GM12878 (cell line): ENCODE results near the gene OTOF. TPM values are rescaled to one million over a fixed set of nuclear protein-coding genes. Genes with fewer than 3 reads are reported as not detected.

Experiments used
- ATAC-seq: fragments of 200-7000 bp; cut with Tn5 transposase; 3 replicates; pipeline ENCODE4 v1.9.1; 2020; ENCODE audit warnings: mild to moderate bottlenecking, moderate library complexity
- BruUV-seq: library from RNA; stranded (reverse); fragments of 400-500 nt; replicated peaks from 2 replicates; lab custom pipeline; 2021; lab: Mats Ljungman, UMichigan
- CTCF ChIA-PET: fragments of 300-600 bp; sonication (Branson Sonifier 250); formaldehyde crosslinking; extraction: SDS; loops from one replicate; lab custom pipeline; 2021; ENCODE audit warnings: inconsistent platforms; lab: Yijun Ruan, JAX
- POLR2A ChIA-PET: fragments of 350-600 bp; formaldehyde crosslinking; extraction: SDS; loops from one replicate; lab custom pipeline; 2021; ENCODE audit warnings: inconsistent platforms; lab: Charles Lee
- RAD21 ChIA-PET: fragments of 300-600 bp; sonication (Branson Sonifier 250); formaldehyde crosslinking; loops from one replicate; lab custom pipeline; 2023; ENCODE audit warnings: antibody characterized with exemption; ENCODE audit not compliant: unreplicated experiment; lab: Charles Lee
- SMC1A ChIA-PET: fragments of 300-600 bp; sonication (Branson Sonifier 250); formaldehyde crosslinking; loops from one replicate; lab custom pipeline; 2023; ENCODE audit not compliant: unreplicated experiment, uncharacterized antibody; lab: Charles Lee
- DNase-seq: peaks from one replicate; pipeline ENCODE4 v3.0.0-alpha.2; 2011; ENCODE audit warnings: low read depth, low spot score
- FAIRE-seq: peaks from 3 replicates; lab custom pipeline; 2011; peaks lifted over from hg19 to GRCh38; lab: Jason Lieb, UNC
- H2AFZ ChIP-seq: 2 replicates; pipeline ENCODE4 v1.6.0; 2011; ENCODE audit warnings: low read depth, low read length, control low read depth; ENCODE audit not compliant: control insufficient read depth
- H3K27ac ChIP-seq: 2 replicates; pipeline ENCODE4 v1.5.1; 2011; ENCODE audit warnings: control low read depth; ENCODE audit not compliant: control insufficient read depth, insufficient read depth
- H3K27me3 ChIP-seq, 2 experiments: replicated peaks in 1 of 2; 2 replicates each; pipeline versions ENCODE4 v1.6.0 to v1.6.1; 2011; ENCODE audit warnings: low read length in 1 of 2; ENCODE audit not compliant: control insufficient read depth in 2 of 2, insufficient read depth in 2 of 2
- H3K36me3 ChIP-seq, 2 experiments: 2 replicates each; pipeline ENCODE4 v1.5.1; 2011; ENCODE audit warnings: low read length in 1 of 2; ENCODE audit not compliant: control insufficient read depth in 2 of 2, insufficient read depth in 2 of 2
- H3K4me1 ChIP-seq: 2 replicates; pipeline ENCODE4 v1.6.1; 2011; ENCODE audit warnings: mild to moderate bottlenecking, low read length, moderate library complexity, mixed read lengths; ENCODE audit not compliant: control insufficient read depth, insufficient read depth
- H3K4me2 ChIP-seq: 2 replicates; pipeline ENCODE4 v1.6.0; 2011; ENCODE audit warnings: control low read depth; ENCODE audit not compliant: control insufficient read depth, insufficient read depth
- H3K4me3 ChIP-seq: fragments of 200-600 bp; sonication (generic); 2 replicates; pipeline ENCODE4 v1.5.1; 2016
- H3K79me2 ChIP-seq: 2 replicates; pipeline ENCODE4 v1.6.0; 2011; ENCODE audit warnings: low read length; ENCODE audit not compliant: control insufficient read depth, insufficient read depth
- H3K9ac ChIP-seq: 2 replicates; pipeline ENCODE4 v1.8.0; 2011; ENCODE audit warnings: low read length, control low read depth, mixed read lengths; ENCODE audit not compliant: control insufficient read depth, insufficient read depth
- H3K9me3 ChIP-seq: replicated peaks from 3 replicates; pipeline ENCODE4 v1.5.1; 2011; ENCODE audit warnings: mild to moderate bottlenecking, low read length; ENCODE audit not compliant: control insufficient read depth, insufficient read depth
- H4K20me1 ChIP-seq: 2 replicates; pipeline ENCODE4 v1.6.0; 2011; ENCODE audit not compliant: control insufficient read depth, insufficient read depth
- ATF2 ChIP-seq: IDR thresholded peaks from 2 replicates; pipeline ENCODE4 v1.6.1; 2012; ENCODE audit warnings: low read length, inconsistent platforms
- BCLAF1 ChIP-seq: fragments of 450-650 bp; IDR thresholded peaks from 2 replicates; pipeline ENCODE4 v1.6.1; 2017; ENCODE audit warnings: antibody characterized with exemption, mild to moderate bottlenecking, moderate library complexity
- CREM ChIP-seq: IDR thresholded peaks from 2 replicates; pipeline ENCODE4 v1.6.1; 2014; ENCODE audit warnings: antibody characterized with exemption, low read depth
- CTCF ChIP-seq, 3 experiments: IDR thresholded peaks in 2 of 3; conservative IDR thresholded peaks in 1 of 3; 2 replicates each; pipeline ENCODE4 v1.5.1; 2011; ENCODE audit warnings: low read depth in 3 of 3, low read length in 3 of 3, mild to moderate bottlenecking in 3 of 3, control low read depth in 2 of 3, moderate library complexity in 2 of 3, inconsistent platforms in 1 of 3, mixed read lengths in 1 of 3; ENCODE audit not compliant: control insufficient read depth in 2 of 3, insufficient read depth in 1 of 3; ENCODE audit errors: extremely low read depth in 1 of 3
- ESRRA ChIP-seq: IDR thresholded peaks from 2 replicates; pipeline ENCODE4 v1.6.1; 2012; ENCODE audit warnings: mild to moderate bottlenecking, low read length, improper control_type of control experiment
- HDGF ChIP-seq: fragments of 450-650 bp; IDR thresholded peaks from 2 replicates; pipeline ENCODE4 v1.6.1; 2016; ENCODE audit warnings: antibody characterized with exemption
- LARP7 ChIP-seq: fragments of 450-650 bp; IDR thresholded peaks from 2 replicates; pipeline ENCODE4 v1.6.1; 2017; ENCODE audit warnings: mild to moderate bottlenecking
- MEF2B ChIP-seq: fragments of 450-650 bp; IDR thresholded peaks from 2 replicates; pipeline ENCODE4 v1.6.1; 2018; ENCODE audit warnings: mild to moderate bottlenecking, moderate library complexity; ENCODE audit not compliant: partially characterized antibody, poor library complexity, severe bottlenecking
- MLLT1 ChIP-seq: fragments of 450-650 bp; IDR thresholded peaks from 2 replicates; pipeline ENCODE4 v1.6.1; 2016; ENCODE audit warnings: mild to moderate bottlenecking
- PAX5 ChIP-seq: IDR thresholded peaks from 2 replicates; pipeline ENCODE4 v1.6.1; 2011; ENCODE audit warnings: low read depth, low read length, borderline replicate concordance
- RAD21 ChIP-seq: IDR thresholded peaks from 2 replicates; pipeline ENCODE4 v1.6.1; 2011; ENCODE audit warnings: mild to moderate bottlenecking, low read depth, low read length, moderate library complexity; ENCODE audit not compliant: insufficient read depth
- SIX5 ChIP-seq: IDR thresholded peaks from 2 replicates; pipeline ENCODE4 v1.6.1; 2011; ENCODE audit warnings: mild to moderate bottlenecking, low read depth, low read length, moderate library complexity; ENCODE audit not compliant: severe bottlenecking
- TCF12 ChIP-seq: IDR thresholded peaks from 2 replicates; pipeline ENCODE4 v1.6.1; 2011; ENCODE audit warnings: low read depth, mild to moderate bottlenecking, low read length
- ZNF207 ChIP-seq: fragments of 450-650 bp; IDR thresholded peaks from 2 replicates; pipeline ENCODE4 v1.6.1; 2014; ENCODE audit warnings: antibody characterized with exemption, mild to moderate bottlenecking, borderline replicate concordance
- ZNF24 ChIP-seq: fragments of 450-650 bp; IDR thresholded peaks from 2 replicates; pipeline ENCODE4 v1.6.1; 2017; ENCODE audit warnings: antibody characterized with exemption, mild to moderate bottlenecking
- WGBS: methylation state at CpG from one replicate; pipeline ENCODE4 v1.1.6; 2016; ENCODE audit warnings: low lambda C conversion rate; ENCODE audit not compliant: insufficient replicate concordance, insufficient coverage; ENCODE audit errors: missing lambda C conversion rate; 5-methylcytosine and 5-hydroxymethylcytosine counted together
- in situ Hi-C: fragments of 300-500 bp; cut with MboI; formaldehyde crosslinking; loops from 9 replicates; pipeline ENCODE4 v1.14.3; 2018; ENCODE audit warnings: mixed read lengths
- intact Hi-C: fragments of 100-400 bp; cut with micrococcal nuclease; formaldehyde crosslinking; loops from one replicate; pipeline ENCODE4 v1.14.2; 2022; ENCODE audit not compliant: unreplicated experiment
- polyA plus RNA-seq, 11 experiments: library from polyadenylated mRNA; depleted of rRNA in 4 of 11; unstranded in 6 of 11; stranded (reverse) in 5 of 11; fragments of >200 nt; fragmentation: Nextera tagmentation in 4 of 11; fragmentation: Illumina TruSeq in 1 of 11; extraction: Ambion mirVana in 4 of 11; extraction: Trizol in 1 of 11; gene quantifications; 1 replicate in 1 of 11; 2 replicates in 10 of 11; pipeline versions ENCODE4 v1.2.1 to v1.2.3, GENCODE V29; 2011 to 2016; ENCODE audit warnings: inconsistent platforms in 2 of 11, missing spikeins in 2 of 11, low read depth in 1 of 11
- total RNA-seq, 4 experiments: library from RNA; depleted of rRNA in 3 of 4; stranded (reverse); fragments of >200 nt in 3 of 4; fragmentation: Illumina TruSeq in 1 of 4; extraction: Trizol in 1 of 4; gene quantifications; 2 replicates each; pipeline versions ENCODE4 v1.2.1 to v1.2.3, GENCODE V29; 2013 to 2021

The OTOF gene
- total and polyA plus RNA-seq, 10 of the 15 experiments (the other 5 are each of a cell fraction or from before 2014, with no cell fraction given) = under 0.01 to 0.31 (median 0.07) TPM; not detected in 6

- no peak for TF ChIP-seq MEF2B
- no peak for TF ChIP-seq PAX5
- TF ChIP-seq LARP7 = no peak
- TF ChIP-seq BCLAF1 = no peak
Observed at GRCh38 chr2:26469955-26470354, 8.0 kb downstream of the OTOF start (continued).

GRCh38 chr2:26469092-26469710 lies 8.7 kb downstream of the OTOF start:
- Histone ChIP-seq H3K27me3 (no peaks in the 10 kb centered on the region), H3K9me3 (peaks cover 3% of the 10 kb centered on the region; the same call in 1 of the 3 replicates), H3K4me1 (no peaks in the 10 kb centered on the region), H3K9ac (no peak overlapping the region), H3K36me3 (no peaks in the 10 kb centered on the region), H2AFZ (no peak overlapping the region), H4K20me1 (no peaks in the 10 kb centered on the region), H3K4me2 (no peak overlapping the region), H3K79me2 (no peaks in the 10 kb centered on the region), H3K4me3 (no peak overlapping the region), H3K27ac (no peak overlapping the region)
- ATAC-seq = peak; percentile 56
- in situ Hi-C loops = no loop called here
- ChIA-PET RAD21 (no interaction called here), POLR2A (interaction anchor here (0.5 kb wide), 1 partner anchor 333 kb away, joined by 5 read pairs; no protein-coding TSS in a partner anchor), SMC1A (interaction anchor here (0.5 to 1.7 kb wide), 3 partner anchors 29 to 229 kb away, joined by 3 to 4 read pairs (median 3); no protein-coding TSS in a partner anchor), CTCF (interaction anchor here (0.8 to 1.0 kb wide), 2 partner anchors 28 to 223 kb away, joined by 3 to 4 read pairs; no protein-coding TSS in a partner anchor)
- intact Hi-C loops = no loop called here
- no TSS peak for BruUV-seq
- WGBS = under 1% methylated on average over 5 of the region's 5 CpGs
- peak; percentile 87 for FAIRE-seq
- DNase-seq = peak; percentile 25
- no peak for TF ChIP-seq ZNF207
- TF ChIP-seq TCF12 = no peak
- TF ChIP-seq MLLT1 = no peak
- TF ChIP-seq CTCF (IDR thresholded peaks at IDR 0.05 in 2 of 3, conservative IDR thresholded peaks at IDR 0.05 in 1 of 3; ENCODE audit: control insufficient read depth in 2 of 3, extremely low read depth in 1 of 3, insufficient read depth in 1 of 3, low read depth in 3 of 3, low read length in 3 of 3) = peak; percentile 41 to 81 (median 68)
- TF ChIP-seq CREM = no peak
- TF ChIP-seq RAD21 = peak; percentile 73
- no peak for TF ChIP-seq ATF2
- no peak for TF ChIP-seq HDGF
- TF ChIP-seq SIX5 = no peak
- TF ChIP-seq ZNF24 = no peak
- no peak for TF ChIP-seq ESRRA
